Measurements from ENCODE around the gene HNRNPA1L2.
"Not testable (repeated sequence)": the region's sequence is repeated elsewhere in the genome, so short reads cannot be mapped to it uniquely, and the experiment has no call there.

Gene HNRNPA1L2

GRCh38 chr13:52650731-52651130 is 8.5 kb downstream of the HNRNPA1L2 start:
- no peak for DNase-seq

GRCh38 chr13:52651897-52652195 is 9.6 kb downstream of the HNRNPA1L2 start:
- DNase-seq = no peak

- peak; percentile 72 for DNase-seq
Observed at GRCh38 chr13:52652196-52652979, 10.2 kb downstream of the HNRNPA1L2 start, which contains the start of gene SUGT1. SUGT1 (plus strand) TSS chr13:52652836; CDS start chr13:52652921, 85 bp downstream.

- DNase-seq = no peak
Observed at GRCh38 chr13:52652980-52653303, 10.7 kb downstream of the HNRNPA1L2 start.

GRCh38 chr13:52659340-52659739 is 17.1 kb downstream of the HNRNPA1L2 start:
- no peak for DNase-seq

GRCh38 chr13:52664272-52664671 is 22.0 kb downstream of the HNRNPA1L2 start:
- DNase-seq = no peak

GRCh38 chr13:52665325-52665724 is 23.1 kb downstream of the HNRNPA1L2 start:
- DNase-seq = no peak

- DNase-seq = no peak
Observed at GRCh38 chr13:52669677-52670076, 27.4 kb downstream of the HNRNPA1L2 start.

- DNase-seq = no peak
Observed at GRCh38 chr13:52670726-52671125, 28.5 kb downstream of the HNRNPA1L2 start.

GRCh38 chr13:52673465-52673864 is 31.2 kb downstream of the HNRNPA1L2 start:
- DNase-seq = no peak

- DNase-seq = no peak
Observed at GRCh38 chr13:52677823-52678222, 35.6 kb downstream of the HNRNPA1L2 start.

GRCh38 chr13:52685806-52686205 is 43.6 kb downstream of the HNRNPA1L2 start:
- not testable (repeated sequence) for DNase-seq

- DNase-seq = no peak
Observed at GRCh38 chr13:52686376-52686775, 44.1 kb downstream of the HNRNPA1L2 start.
